A549 (cell line): ENCODE measurements around the gene NR3C2. TPM values are rescaled to one million over a fixed set of nuclear protein-coding genes. Genes with fewer than 3 reads are reported as not detected.

Experiments used
- ATAC-seq, 2 experiments: fragments of 200-7000 bp in 1 of 2; fragments of >200 bp in 1 of 2; cut with Nextera tagmentation in 1 of 2; cut with Tn5 transposase in 1 of 2; 3 replicates each; pipeline versions ENCODE4 v1.8.0 to v1.9.1; 2018 to 2020; ENCODE audit warnings: mild to moderate bottlenecking in 1 of 2, moderate library complexity in 1 of 2
- CTCF ChIA-PET: fragments of 300-600 bp; sonication (Branson Sonifier 250); formaldehyde crosslinking; extraction: SDS; loops from one replicate; lab custom pipeline; 2021; ENCODE audit warnings: antibody characterized with exemption, inconsistent platforms; lab: Yijun Ruan, JAX
- POLR2A ChIA-PET: fragments of 350-600 bp; formaldehyde crosslinking; extraction: SDS; loops from one replicate; lab custom pipeline; 2021; ENCODE audit warnings: antibody characterized with exemption, inconsistent platforms; lab: Yijun Ruan, JAX
- DNase-seq, 2 experiments: peaks; one replicate each; pipeline versions ENCODE4 v3.0.0 to v3.0.0-alpha.2; 2011 to 2016; ENCODE audit warnings: low read depth in 1 of 2, low spot score in 1 of 2
- FAIRE-seq: peaks from 2 replicates; lab custom pipeline; 2011; peaks lifted over from hg19 to GRCh38; lab: Jason Lieb, UNC
- H3K27ac ChIP-seq, 2 experiments: fragments of >200 bp; sonication (Bioruptor Twin); formaldehyde crosslinking; 3 replicates each; pipeline ENCODE4 v1.5.1; 2016 to 2017
- H3K4me1 ChIP-seq: fragments of >200 bp; sonication (Bioruptor Twin); formaldehyde crosslinking; 3 replicates; pipeline ENCODE4 v1.6.1; 2016
- H3K4me2 ChIP-seq: fragments of >200 bp; sonication (Bioruptor Twin); formaldehyde crosslinking; 3 replicates; pipeline ENCODE4 v1.6.1; 2016
- H3K4me3 ChIP-seq: fragments of >200 bp; sonication (Bioruptor Twin); formaldehyde crosslinking; 3 replicates; pipeline ENCODE4 v1.5.1; 2016
- H3K9me3 ChIP-seq: fragments of >200 bp; sonication (Bioruptor Twin); formaldehyde crosslinking; 3 replicates; pipeline ENCODE4 v1.6.1; 2016
- BHLHE40 ChIP-seq: IDR thresholded peaks from 2 replicates; pipeline ENCODE4 v1.6.1; 2012; ENCODE audit warnings: low read depth, low read length, inconsistent platforms
- CEBPB ChIP-seq, 2 experiments: fragments of >200 bp in 1 of 2; sonication (Bioruptor Twin) in 1 of 2; formaldehyde crosslinking in 1 of 2; IDR thresholded peaks; 2 replicates each; pipeline ENCODE4 v1.6.1; 2012 to 2016
- EP300 ChIP-seq, 2 experiments: fragments of >200 bp; sonication (Bioruptor Twin); formaldehyde crosslinking; IDR thresholded peaks; 2 replicates in 1 of 2; 3 replicates in 1 of 2; pipeline ENCODE4 v1.6.1; 2016 to 2017
- ESRRA ChIP-seq: fragments of 150-350 bp; IDR thresholded peaks from 2 replicates; pipeline ENCODE4 v1.6.1; 2014; ENCODE audit warnings: mild to moderate bottlenecking, low read length, borderline replicate concordance
- FOSB ChIP-seq: fragments of 250-450 bp; sonication (Bioruptor Pico); IDR thresholded peaks from 2 replicates; pipeline ENCODE4 v1.5.0; 2020; ENCODE audit warnings: mild to moderate bottlenecking, moderate library complexity
- FOXS1 ChIP-seq: fragments of 250-450 bp; sonication (Bioruptor Pico); IDR thresholded peaks from 2 replicates; pipeline ENCODE4 v1.5.0; 2020; ENCODE audit warnings: mild to moderate bottlenecking, moderate library complexity
- GATA3 ChIP-seq: IDR thresholded peaks from 2 replicates; pipeline ENCODE4 v1.6.1; 2012; ENCODE audit warnings: borderline replicate concordance
- HEYL ChIP-seq: fragments of 250-450 bp; sonication (Bioruptor Pico); IDR thresholded peaks from 2 replicates; pipeline ENCODE4 v1.8.0; 2021; ENCODE audit warnings: mild to moderate bottlenecking, moderate library complexity
- HOXB13 ChIP-seq: fragments of 250-450 bp; sonication (Bioruptor Pico); IDR thresholded peaks from 2 replicates; pipeline ENCODE4 v1.5.0; 2020; ENCODE audit warnings: low read depth, mild to moderate bottlenecking, moderate library complexity
- JUN ChIP-seq, 2 experiments: fragments of >200 bp; sonication (Bioruptor Twin); formaldehyde crosslinking; IDR thresholded peaks; 2 replicates in 1 of 2; 3 replicates in 1 of 2; pipeline ENCODE4 v1.6.1; 2016 to 2017
- KDM1A ChIP-seq: fragments of 200-600 bp; sonication (generic); IDR thresholded peaks from 2 replicates; pipeline ENCODE4 v1.6.1; 2016; ENCODE audit warnings: low read depth, mild to moderate bottlenecking
- MAFK ChIP-seq: fragments of 450-650 bp; IDR thresholded peaks from 2 replicates; pipeline ENCODE4 v1.6.1; 2014; ENCODE audit not compliant: partially characterized antibody
- MAX ChIP-seq: IDR thresholded peaks from 2 replicates; pipeline ENCODE4 v1.6.1; 2012
- PHF8 ChIP-seq: fragments of 200-600 bp; sonication (generic); IDR thresholded peaks from 2 replicates; pipeline ENCODE4 v1.6.1; 2016; ENCODE audit warnings: low read depth, mild to moderate bottlenecking, antibody characterized with exemption, moderate library complexity, borderline replicate concordance
- RARB ChIP-seq: fragments of 250-450 bp; sonication (Bioruptor Pico); IDR thresholded peaks from 2 replicates; pipeline ENCODE4 v1.8.0; 2021; ENCODE audit warnings: mild to moderate bottlenecking, moderate library complexity
- REST ChIP-seq: fragments of 200-600 bp; sonication (generic); IDR thresholded peaks from 2 replicates; pipeline ENCODE4 v1.6.1; 2016; ENCODE audit warnings: antibody characterized with exemption, mild to moderate bottlenecking, moderate library complexity
- RFX5 ChIP-seq: fragments of 450-650 bp; IDR thresholded peaks from 2 replicates; pipeline ENCODE4 v1.7.1; 2014; ENCODE audit warnings: antibody characterized with exemption, mild to moderate bottlenecking, moderate library complexity
- ZC3H11A ChIP-seq: fragments of 450-650 bp; IDR thresholded peaks from 2 replicates; pipeline ENCODE4 v1.6.1; 2014; ENCODE audit warnings: antibody characterized with exemption, mild to moderate bottlenecking
- WGBS: methylation state at CpG from one replicate; pipeline ENCODE4 v1.1.6; 2017; ENCODE audit errors: missing lambda C conversion rate; 5-methylcytosine and 5-hydroxymethylcytosine counted together
- polyA plus RNA-seq, 4 experiments: library from polyadenylated mRNA; depleted of rRNA in 3 of 4; stranded (reverse); fragments of >200 nt; fragmentation: RNase III in 1 of 4; extraction: RNeasy Plus Mini Kit Qiagen cat#74134 plus additional on column Dnase treatment in 1 of 4; gene quantifications; 2 replicates in 3 of 4; 3 replicates in 1 of 4; pipeline ENCODE4 v1.2.3, GENCODE V29; 2011 to 2017
- TF ChIP-seq, protein P1 (sequence below): fragments of >200 bp; sonication (Bioruptor Twin); formaldehyde crosslinking; IDR thresholded peaks from 2 replicates; pipeline ENCODE4 v1.6.1; 2016
- TF ChIP-seq, protein P2 (sequence below): IDR thresholded peaks from 2 replicates; pipeline ENCODE4 v1.6.1; 2012; ENCODE audit warnings: low read depth, borderline replicate concordance

The NR3C2 gene
- polyA plus RNA-seq, 2 of the 4 experiments (the other 2 are of a cell fraction), result 0.01 to 0.03 TPM

DNA sequence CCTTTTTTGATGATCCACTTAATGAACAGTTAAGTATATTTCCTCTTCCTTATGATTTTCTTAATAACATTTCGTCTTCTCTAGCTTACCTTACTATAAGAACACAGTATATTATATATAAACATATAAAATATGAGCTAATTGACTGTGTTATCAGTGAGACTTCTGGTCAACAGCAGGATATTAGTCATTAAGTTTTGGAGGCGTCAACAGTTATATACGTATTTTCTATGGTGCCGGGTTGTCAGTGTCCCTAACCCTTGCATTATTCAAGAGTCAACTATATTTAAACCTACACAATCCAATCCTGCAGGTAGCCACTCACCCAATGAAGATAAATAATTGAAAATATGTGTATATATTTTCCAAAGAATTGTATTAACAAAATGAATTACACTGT is 88.0 kb downstream of the NR3C2 start:
- ChIA-PET POLR2A (no interaction called here), CTCF (no interaction called here)
- no peak for ATAC-seq
- Histone ChIP-seq H3K4me2 (no peak overlapping the region), H3K9me3 (no peaks in the 10 kb centered on the region), H3K4me3 (no peak overlapping the region), H3K4me1 (no peaks in the 10 kb centered on the region), H3K27ac (no peak overlapping the region)
- no peak for TF ChIP-seq MAX
- no peak for TF ChIP-seq REST
- TF ChIP-seq HEYL, result no peak
- TF ChIP-seq RFX5, result no peak
- no peak for TF ChIP-seq FOXS1
- no peak for TF ChIP-seq ZC3H11A
- DNase-seq, result no peak
- FAIRE-seq, result no peak
- WGBS, result 74% methylated on average over 4 of the region's 4 CpGs

DNA sequence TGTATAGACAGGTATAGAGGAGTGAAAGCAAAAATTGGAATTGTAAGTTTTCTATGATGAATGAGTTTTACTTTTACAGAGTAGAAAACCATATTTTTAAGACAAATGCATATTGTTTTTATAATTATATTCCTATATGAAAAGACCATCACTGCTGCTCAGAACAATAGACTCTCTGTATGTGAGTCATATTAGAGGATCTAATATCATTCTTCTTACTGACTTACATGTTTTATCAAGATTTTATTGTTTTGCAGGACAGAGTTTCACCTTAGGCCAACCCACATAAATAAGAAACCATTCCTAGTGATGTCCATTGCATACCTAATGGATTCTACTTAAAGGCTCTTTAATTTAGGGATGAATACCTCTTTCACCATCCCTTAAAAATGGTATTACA is 88.6 kb downstream of the NR3C2 start:
- TF ChIP-seq FOXS1, result no peak
- TF ChIP-seq, protein P1, sequence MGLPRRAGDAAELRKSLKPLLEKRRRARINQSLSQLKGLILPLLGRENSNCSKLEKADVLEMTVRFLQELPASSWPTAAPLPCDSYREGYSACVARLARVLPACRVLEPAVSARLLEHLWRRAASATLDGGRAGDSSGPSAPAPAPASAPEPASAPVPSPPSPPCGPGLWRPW, result no peak
- no peak for TF ChIP-seq MAFK
- TF ChIP-seq KDM1A, result no peak
- TF ChIP-seq FOSB (CRISPR knock-in tag), result no peak
- no peak for TF ChIP-seq HOXB13 (CRISPR knock-in tag)
- TF ChIP-seq ESRRA, result no peak
- TF ChIP-seq RARB (CRISPR knock-in tag), result no peak
- TF ChIP-seq JUN (IDR thresholded peaks at IDR 0.05), result no peak
- TF ChIP-seq PHF8, result no peak
- TF ChIP-seq, all 56 proteins: peak for 0
- ATAC-seq (no peak), DNase-seq (no peak), FAIRE-seq (no peak)
- POLR2A ChIA-PET, result no interaction called here
- CTCF ChIA-PET, result no interaction called here
- Histone ChIP-seq H3K4me2 (no peak overlapping the region), H3K4me3 (no peak overlapping the region), H3K4me1 (no peaks in the 10 kb centered on the region), H3K27ac (no peak overlapping the region), H3K9me3 (no peaks in the 10 kb centered on the region)

- ATAC-seq (no peak), DNase-seq (no peak), FAIRE-seq (no peak)
- no peak overlapping the region for H3K27ac ChIP-seq
- no peak overlapping the region for H3K4me2 ChIP-seq
- ChIA-PET CTCF (no interaction called here), POLR2A (no interaction called here)
- WGBS, result 60% methylated on average over 2 of the region's 2 CpGs
- H3K4me3 ChIP-seq, result no peak overlapping the region
- TF ChIP-seq GATA3, result no peak
- no peak for TF ChIP-seq ZC3H11A
- no peak for TF ChIP-seq BHLHE40
- no peak for TF ChIP-seq EP300 (IDR thresholded peaks at IDR 0.05)
- TF ChIP-seq CEBPB (IDR thresholded peaks at IDR 0.05), result no peak
- TF ChIP-seq, protein P2, sequence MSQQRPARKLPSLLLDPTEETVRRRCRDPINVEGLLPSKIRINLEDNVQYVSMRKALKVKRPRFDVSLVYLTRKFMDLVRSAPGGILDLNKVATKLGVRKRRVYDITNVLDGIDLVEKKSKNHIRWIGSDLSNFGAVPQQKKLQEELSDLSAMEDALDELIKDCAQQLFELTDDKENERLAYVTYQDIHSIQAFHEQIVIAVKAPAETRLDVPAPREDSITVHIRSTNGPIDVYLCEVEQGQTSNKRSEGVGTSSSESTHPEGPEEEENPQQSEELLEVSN, result no peak
- no peak for TF ChIP-seq FOSB (CRISPR knock-in tag)
- H3K9me3 ChIP-seq, result no peaks in the 10 kb centered on the region
- no peaks in the 10 kb centered on the region for H3K4me1 ChIP-seq
Observed at GRCh38 chr4:148349153-148349552, 93.1 kb downstream of the NR3C2 start.
